NCI-H1417 treated with DMSO at 0.1 percent for 48 hours (cell line): ENCODE measurements around the gene JAKMIP1.

ENCODE experiments used
- DNase-seq: peaks from one replicate; lab custom pipeline; 2025; lab: John Stamatoyannopoulos, UW

Gene JAKMIP1

DNA sequence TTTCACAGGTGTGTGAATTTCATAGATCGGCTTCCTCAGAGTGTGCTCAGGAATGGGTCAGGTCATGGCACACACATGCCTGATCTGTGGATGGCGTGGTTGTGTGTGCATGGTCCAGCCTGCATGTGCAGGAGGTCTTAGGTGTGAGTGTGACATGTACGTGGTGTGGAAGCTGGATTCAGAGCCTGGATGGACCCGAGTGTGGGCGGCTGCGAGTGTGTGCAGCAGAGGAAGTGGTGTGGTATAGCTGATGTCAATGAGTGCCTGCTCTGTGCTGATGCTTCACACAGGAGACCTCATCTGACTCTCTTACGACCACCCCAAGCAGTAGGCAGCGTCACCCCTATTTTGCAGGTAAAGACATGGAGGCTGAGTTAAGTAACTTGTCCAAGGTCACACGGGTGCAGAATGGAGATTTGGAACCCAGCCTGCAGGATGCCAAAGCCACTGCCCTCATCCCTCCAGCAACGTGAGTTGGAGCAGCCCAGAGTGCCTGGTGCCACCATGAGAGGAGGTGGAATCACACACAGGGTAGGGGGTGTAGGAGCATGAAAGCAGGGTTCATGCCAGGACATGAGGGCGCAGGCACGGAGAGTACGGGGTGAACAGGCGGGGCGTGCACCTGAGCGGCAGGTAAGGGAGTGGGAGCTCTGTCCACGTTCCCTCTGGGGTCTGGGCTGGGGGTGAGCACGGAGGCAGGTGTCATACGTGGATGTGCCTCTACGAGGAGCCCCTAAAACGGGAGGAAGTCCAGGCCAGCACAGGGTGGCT, 157.9 kb downstream of the JAKMIP1 start:
- no peak for DNase-seq

- no peak for DNase-seq
These were observed 158.5 kb downstream of the JAKMIP1 start for GRCh38 chr4:6041800-6042199.

- DNase-seq: no peak
These were observed 161.6 kb downstream of the JAKMIP1 start for GRCh38 chr4:6038711-6039110.

DNA sequence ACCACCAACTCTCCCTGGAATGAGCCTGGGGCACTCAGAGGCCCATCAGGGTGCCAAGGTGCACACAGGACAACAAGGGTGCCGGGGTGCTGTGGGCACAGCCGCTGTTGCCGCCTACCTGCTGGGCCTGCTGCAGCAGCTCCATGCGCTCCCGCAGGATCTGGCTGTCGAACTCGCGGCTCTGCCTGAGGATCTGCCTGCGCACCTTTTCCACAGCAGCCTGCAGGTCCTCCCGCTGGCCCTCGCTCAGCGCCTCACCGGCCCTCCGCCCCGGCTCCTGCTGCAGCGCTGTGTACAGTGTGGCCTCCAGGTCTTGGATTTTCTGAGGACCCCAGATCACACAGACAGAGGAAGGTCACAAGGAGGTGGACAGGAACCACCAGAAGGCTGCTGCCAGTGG, 164.6 kb downstream of the JAKMIP1 start:
- DNase-seq: no peak

DNA sequence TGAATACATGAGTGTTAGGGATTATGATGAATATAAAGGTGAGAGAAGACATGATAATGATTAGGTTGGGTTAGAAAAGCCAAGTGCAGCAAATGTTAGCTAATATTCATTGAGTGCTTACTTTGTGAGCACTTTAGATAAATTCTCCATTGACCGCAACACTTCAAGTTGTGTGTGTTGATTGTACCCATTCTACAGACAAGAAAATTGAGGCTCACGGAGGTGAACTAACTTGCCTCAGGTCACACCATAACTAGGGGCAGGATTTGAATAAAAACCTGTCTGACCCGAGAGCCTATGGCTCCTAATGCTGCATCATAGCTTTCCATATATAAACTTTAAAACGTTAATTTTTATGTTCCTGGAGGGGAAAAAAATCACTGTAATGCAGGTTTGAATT, 167.0 kb downstream of the JAKMIP1 start:
- no peak for DNase-seq

- no peak for DNase-seq
These were observed 167.8 kb downstream of the JAKMIP1 start for GRCh38 chr4:6032249-6033244.

- no peak for DNase-seq
These were observed 168.5 kb downstream of the JAKMIP1 start for GRCh38 chr4:6031846-6032245.

- DNase-seq: no peak
These were observed 169.7 kb downstream of the JAKMIP1 start for GRCh38 chr4:6030679-6031078.

GRCh38 chr4:6029254-6029653, 171.1 kb downstream of the JAKMIP1 start:
- no peak for DNase-seq

GRCh38 chr4:6028168-6028567, 172.2 kb downstream of the JAKMIP1 start:
- no peak for DNase-seq

DNA sequence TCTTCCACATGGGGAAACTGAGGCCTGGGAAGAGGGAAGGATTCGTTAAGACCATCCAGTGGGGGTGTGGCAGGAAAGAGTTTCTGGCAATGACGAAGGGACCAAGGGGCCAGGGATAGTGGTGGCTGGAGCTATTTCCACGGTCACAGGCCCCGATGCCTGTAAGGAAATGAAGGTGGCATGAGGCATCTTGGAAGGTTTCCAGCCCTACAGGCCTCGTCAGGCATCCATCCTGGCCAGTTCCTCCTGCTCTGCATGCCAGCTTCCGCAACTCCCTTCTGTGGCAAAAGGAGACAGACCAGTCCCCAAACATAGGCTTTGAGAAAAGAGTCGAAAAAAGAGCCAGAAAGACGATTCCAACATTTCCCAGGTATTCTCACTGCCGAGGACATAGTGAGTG, 173.0 kb downstream of the JAKMIP1 start:
- DNase-seq: no peak

DNA sequence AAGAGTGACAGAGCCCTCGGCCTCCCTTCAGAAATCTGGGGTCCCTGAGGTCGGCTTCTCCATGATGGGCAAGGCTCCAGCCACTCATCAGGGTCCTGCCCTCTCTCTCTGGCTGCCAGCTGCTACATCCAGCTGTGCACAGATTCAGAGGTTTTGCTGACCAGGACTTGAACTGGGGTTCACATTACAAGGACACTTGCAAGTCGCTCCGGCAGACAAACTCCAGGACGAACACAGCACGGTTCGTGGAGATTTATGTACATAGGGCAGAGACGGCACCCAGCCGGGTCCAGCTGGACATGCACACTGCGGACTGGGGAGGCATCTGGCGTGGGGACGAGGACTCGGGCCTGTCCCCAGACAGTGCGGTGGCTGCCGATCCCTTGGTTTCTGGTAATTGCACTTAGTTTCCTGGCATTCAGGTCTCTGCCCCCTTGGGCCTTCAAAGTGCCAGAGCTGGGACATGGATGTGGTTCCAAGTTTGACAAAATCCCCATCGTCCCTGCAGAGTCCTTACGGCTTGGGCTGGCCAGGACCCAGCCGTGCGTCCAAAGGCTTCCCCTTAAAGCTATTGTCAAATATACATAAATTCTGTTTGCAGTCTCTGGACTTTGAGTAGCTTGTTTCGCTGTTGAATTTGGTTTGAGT, 175.9 kb downstream of the JAKMIP1 start:
- no peak for DNase-seq

DNA sequence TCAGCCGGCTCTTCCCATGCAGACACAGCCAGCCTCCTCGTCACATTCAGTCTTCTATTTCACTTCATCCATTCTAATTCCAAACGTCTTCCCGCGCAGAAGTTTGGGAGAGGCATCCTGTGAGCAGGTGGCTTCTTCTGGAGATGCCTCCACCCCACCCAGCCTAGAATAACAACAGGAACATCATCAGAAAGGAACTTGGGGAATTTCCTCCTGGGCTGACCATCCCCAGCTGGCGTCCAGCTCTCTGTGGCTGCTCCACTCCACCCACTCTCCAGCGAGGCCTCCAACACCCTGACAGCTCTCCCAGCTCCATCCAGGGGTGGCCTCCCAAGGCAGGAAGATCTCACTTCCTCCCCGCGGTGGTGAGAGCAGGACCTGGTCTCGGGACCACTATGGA, 176.6 kb downstream of the JAKMIP1 start:
- no peak for DNase-seq

DNA sequence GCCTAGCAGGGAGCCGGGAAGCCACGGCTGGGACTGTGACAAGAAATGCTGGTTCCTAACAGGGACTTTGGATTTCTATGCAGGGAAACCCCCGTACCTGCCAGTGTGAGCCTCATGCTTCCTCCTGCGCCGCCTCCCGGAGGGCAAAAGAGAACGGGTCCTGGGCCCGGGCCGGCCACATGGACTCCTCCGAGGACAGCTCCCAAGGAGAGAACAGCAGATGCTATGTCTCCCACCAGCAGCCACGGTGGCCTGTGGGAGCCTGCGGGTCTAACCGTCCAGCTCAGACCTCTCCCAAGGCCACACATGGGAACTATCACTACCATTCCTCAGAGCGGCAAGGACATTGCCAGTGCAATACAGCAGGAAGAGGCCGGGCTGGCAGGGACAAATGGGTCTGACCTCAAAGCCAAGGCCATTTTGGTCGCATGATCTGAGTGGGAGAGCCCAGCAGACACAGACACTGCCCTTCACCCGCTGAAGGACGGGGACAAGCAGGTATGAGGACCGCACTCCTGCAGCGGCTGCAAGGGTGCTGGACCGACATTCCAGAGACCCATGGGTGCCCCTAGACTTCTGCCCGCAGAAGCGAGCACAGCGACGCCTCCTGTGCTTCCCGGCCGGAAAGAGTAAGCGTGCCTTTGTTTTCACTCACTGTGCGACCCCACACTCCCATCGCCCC, 177.6 kb downstream of the JAKMIP1 start:
- no peak for DNase-seq

DNA sequence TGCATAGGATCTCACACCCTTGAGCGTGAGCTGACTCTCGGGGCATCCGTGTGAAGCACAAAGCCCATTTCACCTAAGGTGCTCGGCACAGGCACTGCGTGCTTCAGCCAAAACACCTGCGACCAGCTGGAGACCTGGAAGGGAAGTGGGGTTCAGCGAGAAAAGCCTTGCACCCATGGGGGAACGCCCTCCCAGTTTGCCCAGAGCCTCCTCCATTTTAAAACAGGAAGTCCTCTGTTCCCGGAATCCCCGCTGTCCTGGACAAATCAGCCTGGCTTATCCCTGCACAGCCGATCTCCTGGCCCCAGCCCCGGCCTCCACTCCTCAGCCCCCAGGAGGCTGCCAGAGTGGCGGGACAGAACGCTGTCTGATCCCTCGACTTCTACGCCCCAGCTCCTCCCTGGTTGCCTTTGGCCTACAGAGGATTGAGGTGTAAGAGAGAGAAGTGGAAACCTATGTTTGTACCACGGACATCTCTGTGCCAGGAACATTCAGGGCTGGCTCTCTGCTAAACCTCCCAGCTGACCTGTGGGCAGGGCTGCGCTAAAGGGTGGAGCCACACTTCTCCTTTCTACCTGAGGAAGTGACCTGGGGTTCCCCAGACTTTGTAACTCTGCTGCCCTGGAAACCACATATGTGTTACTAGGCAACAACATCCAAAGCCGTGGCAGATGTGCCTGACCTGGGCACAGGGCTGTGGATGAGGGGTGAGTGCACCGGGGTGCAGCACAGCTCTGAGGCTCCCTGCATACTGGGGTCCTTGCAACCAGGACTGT, 178.3 kb downstream of the JAKMIP1 start:
- no peak for DNase-seq

DNA sequence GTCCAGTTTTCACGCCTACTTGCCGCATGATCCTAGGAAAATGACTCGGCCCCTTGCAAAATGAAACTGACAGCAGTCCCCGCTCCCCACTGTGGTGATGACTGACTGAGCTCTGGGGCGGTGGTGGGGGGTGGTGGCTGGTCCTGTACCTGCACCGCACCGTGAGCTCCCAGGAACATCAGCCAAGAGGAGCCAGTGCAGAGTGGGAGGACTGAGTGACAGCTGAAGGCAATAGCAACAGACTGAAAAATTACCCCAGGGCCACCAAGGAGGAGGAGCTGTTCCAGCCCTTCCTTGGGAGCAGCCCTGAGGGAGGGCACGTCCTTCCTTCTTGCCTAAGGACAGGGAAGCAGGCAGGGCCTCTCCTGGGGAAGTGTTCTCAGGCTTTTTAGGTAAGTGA, 179.7 kb downstream of the JAKMIP1 start:
- no peak for DNase-seq

- no peak for DNase-seq
These were observed 180.8 kb downstream of the JAKMIP1 start for GRCh38 chr4:6019316-6020263.

- DNase-seq: no peak
These were observed 182.0 kb downstream of the JAKMIP1 start, which contains the start of gene C4orf50 for GRCh38 chr4:6018331-6018730. Gene C4orf50, minus strand, starts transcription at chr4:6018431.

DNA sequence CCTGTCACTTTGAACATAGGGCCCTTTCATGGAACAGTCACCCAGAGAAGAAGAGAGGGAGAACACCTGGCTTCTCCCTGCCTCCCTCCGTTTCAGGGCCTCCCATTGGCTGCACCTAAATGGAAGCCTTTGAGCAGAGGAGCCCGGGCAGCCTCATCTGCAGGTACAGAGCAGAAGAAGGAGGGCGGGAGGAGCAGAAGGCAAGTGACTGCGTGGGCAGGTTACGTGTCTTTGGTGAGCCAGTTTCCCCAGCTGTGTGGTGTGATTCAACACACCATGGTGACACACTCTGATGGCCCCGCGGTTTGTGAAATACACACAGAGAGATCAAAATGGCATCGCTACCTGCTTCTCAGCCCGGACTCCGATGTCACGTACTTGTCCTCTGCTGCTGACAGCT, 182.5 kb downstream of the JAKMIP1 start:
- DNase-seq: no peak

GRCh38 chr4:6017030-6017429, 183.3 kb downstream of the JAKMIP1 start:
- no peak for DNase-seq
